GM21786 (cell line): ENCODE measurements around the gene NCF4.

ENCODE experiments used
- ATAC-seq: cut with Tn5 transposase; IDR thresholded peaks from one replicate; pipeline ENCODE4 v1.9.1; 2021; ENCODE audit not compliant: unreplicated experiment

The NCF4 gene

DNA sequence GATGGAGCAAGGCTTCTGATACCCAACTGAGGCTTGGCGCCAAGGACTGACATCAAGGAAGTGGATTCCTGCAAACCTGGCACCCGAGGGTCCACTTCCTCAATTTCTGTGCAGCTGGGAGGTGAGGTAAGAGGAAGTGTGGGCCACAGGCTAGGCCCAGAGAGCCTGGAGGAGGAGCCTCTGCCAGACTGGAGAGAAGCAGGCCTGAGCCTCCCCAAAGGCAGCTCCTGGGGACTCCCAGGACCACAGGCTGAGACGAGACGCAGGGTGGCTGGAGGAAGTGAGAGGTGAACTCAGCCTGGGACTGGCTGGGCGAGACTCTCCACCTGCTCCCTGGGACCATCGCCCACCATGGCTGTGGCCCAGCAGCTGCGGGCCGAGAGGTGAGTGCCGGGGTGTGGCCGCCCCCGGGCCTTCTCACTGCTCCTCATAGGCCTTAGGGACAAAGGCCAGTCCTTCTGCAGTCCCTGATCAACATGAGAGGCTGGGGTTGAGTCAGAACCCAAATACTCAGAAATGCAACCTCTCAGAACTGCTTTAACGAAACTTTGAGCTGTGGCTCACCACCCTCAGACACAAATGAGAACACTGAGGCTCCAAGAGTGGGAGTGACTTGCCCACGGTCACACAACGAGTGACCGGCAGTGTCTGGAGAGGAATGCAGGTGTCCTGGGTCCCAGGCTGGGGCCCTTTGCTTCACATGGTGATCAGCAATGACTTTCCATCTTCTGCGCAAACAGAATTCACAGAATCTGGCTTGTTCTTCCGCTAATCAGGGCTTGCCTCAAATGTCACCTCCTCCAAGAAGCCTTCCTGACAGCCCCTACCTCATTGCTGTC is at the start of gene NCF4:
Gene NCF4 (plus strand): TSS at position 186 of the 839 bp plus-strand sequence. CDS start 166 bp downstream, at position 352.
- peak; percentile 65 for ATAC-seq

DNA sequence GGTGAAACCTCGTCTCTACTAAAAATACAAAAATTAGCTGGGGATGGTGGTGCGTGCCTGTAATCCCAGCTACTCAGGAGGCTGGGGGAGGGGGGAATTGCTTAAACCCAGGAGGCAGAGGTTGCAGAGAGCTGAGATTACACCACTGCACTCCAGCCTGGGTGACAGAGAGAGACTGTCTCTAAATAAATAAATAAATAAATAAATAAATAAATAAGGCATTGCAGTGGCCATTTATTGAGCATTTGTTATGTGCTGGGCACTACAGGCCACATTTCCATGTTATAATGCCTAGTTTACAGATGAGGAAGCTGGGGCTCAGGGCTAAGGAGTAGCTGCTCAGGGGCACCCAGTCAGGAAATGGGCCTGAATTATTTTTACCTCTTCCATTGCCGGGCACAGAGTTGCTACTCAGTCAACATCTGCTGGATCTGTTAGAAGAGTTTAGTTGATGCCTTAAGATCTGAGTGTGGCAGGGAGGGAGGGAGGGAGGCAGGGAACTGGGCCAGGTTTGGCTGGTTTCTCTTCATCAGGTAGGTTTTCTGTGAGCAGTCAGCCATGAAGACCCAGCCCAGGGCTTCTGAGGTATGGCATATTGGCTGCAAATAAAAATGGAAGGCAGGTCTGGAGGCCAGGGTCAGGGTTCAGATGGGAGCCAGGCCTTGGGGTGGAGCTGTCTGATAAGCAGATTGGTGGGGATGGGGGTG is 49.6 kb upstream of the NCF4 start:
- ATAC-seq: no peak

DNA sequence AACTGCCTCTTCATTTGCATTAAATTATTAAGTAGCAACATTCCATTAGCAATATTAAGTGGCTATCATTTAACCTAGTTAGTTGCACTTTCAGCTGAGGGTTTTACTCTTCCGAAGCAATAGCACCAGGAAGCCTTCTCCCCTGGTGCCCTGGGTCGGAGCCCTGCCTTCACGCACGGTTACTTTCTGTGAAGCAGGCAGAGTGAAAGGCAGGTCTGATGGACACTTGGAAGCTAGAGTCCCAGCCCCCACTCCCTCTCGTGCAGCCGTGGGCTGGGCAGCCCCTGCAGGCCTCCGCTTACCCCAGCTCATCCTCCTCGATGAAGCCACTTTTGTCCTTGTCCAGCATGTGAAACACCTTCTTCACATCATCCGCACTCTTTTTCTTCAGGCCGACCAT is 46.0 kb upstream of the NCF4 start:
- ATAC-seq: no peak

DNA sequence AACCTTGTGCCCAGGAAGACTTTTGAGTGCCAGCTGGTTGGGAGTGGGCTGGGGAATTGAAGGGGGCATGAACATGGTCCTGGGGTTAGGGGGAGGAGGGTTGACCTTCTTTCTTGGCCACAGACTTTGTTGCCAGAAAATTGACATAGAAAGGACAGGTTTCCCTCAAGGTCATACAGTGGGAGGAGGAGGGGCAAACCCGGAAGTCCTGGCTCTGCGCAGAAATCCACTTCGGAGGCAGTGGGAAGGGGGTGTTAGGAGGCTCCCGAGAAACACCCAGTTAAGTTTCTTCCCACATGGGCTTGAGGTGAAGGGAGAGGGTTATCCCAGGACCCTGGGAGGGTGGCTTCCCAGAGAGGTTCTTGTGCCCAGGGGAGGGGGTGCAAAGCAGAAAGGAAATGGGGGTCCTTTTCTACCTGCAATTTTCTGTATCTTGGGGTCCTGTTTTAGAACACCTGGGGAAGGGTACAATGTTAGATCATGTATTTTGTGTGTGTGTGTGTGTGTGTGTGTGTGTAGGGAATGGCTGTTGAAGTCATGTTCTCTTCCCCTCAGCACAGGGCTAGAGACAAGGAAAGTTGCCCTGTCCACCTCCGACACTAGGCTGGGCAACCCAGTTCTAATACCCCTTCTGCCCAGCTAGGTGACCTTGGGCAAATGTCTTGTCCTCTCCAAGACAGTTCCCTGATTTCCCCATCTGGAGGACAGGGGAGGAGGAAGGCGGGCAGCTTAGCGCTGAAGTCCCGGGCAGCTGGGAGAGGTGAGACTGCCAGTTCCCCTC is 45.1 kb upstream of the NCF4 start:
- ATAC-seq: no peak

DNA sequence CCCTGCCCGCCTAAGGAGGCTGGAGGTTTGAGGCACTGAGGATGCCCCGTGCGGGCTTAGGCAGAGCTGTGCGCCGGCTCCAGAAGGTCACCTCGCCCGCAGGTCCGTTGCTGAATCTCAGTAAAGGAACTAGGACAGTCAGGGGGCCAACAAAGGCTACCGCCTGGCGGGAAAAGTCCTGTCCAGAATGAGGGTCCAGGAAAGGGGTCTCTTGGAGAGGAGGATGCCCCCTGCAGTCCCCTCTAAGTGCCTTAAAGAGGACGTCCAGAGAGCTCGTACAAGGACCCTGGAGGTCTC is 44.5 kb upstream of the NCF4 start:
- no peak for ATAC-seq

DNA sequence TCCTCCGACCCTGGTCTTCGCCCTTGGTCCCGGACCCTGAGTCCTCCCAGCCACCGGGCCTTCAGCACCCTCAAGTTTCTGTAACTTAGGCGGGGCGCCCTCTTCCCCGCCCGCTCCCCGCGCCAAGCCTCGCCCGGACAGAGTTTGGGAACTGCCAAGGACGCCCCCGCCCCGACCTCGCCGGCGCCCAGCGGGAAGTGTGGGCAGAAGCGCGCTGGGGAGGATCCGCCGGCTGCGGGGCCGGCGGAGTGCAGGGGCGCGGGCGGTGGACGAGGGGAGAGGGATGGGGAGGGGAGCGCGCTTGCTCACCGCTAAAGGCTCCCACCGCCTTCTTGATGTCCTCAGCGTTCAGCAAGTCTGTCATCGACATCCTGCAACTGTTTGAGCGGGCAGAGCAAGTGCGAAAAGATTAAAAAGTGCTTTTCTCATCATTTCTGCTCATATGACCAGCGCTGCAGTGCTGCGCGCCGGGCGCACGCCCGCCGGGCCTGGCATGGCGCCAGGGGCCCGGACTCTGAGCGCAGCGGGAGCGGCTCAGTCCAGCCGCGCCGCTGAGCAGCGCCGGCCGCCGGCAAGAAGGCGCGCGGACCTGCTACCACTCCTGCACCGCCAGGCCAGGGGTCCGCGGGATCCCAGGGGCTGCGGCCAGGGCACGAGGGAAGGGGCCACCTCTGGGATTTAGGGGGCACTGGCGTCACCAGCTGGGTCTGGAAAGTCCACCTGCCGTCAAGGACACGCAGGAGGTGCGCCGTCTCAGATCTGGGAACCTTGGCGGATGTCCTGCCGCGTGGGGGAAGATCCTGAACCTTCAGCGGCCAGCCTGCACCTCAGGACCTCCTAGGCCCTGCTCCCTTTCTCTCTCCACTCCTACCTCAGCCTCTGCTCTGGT is 43.9 kb upstream of the NCF4 start, which contains the start of gene PVALB:
Gene PVALB (minus strand): TSS at position 400 of the 889 bp plus-strand sequence. CDS start 30 bp downstream, at position 370.
- ATAC-seq: no peak

DNA sequence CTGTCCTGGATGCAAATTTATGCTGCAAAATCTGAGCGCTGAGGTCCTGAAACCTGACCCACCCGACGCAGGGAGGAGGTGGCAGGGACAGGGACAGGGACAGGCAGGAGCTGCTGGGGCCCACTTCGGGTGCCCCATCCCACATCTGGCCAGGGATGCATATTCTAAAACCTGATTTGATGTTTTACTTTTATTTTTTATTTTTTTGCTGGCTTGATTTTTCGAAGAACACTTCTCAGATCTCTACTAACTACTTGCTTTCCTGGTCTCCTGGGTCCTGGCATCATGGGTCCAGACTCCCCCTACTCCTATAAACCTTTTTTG is 43.3 kb upstream of the NCF4 start:
- no peak for ATAC-seq

DNA sequence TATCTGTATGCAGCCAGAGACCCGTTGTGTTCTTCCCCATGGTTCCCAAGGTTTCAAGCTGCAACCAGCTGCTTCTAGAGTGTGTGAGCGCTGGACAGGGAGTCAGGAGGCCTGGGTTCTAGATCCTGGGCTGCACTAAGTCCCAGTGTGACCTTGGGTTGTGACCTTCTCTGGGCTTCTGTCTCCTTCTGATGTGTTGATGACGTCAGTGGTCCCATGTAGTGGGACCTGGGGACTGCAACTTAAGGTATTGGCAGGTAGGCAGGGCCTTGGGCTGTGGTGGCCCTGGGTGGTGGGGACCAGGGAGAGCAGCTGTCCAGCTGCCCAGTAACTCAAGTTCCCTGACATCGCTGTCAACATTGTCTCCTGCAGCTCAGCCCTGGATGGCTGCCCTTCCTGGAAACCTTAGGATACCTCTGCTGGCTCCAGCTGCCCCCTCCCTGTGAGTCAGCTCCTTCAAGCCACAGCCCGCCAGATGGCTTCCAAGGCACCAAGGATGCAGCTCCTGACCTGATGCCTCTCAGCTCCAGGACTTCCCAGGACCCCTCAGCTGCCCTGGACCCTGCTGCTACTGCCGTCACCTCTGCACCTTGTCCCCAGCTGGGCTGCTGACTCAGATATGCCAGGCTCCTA is 42.7 kb upstream of the NCF4 start:
- no peak for ATAC-seq

DNA sequence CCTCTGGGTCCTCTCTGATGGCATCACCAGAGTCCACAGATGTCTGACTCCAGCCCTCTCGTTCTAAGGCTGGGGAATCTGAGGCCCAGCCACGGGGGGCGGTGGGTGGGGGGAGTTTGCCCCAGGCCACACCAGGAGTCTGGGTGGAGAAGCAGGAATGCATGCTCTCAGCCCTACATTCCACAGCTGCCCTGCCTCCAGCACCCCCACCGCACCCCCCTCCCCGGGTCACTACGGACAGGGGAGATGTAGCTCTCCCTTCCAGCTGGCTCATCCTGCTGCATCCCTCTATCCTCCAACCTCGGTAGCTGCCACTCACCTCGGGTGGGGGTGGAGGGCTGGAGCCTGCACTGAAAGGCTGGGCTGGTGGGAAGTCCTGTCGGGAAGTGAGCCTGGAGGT is 41.7 kb upstream of the NCF4 start:
- ATAC-seq: no peak

DNA sequence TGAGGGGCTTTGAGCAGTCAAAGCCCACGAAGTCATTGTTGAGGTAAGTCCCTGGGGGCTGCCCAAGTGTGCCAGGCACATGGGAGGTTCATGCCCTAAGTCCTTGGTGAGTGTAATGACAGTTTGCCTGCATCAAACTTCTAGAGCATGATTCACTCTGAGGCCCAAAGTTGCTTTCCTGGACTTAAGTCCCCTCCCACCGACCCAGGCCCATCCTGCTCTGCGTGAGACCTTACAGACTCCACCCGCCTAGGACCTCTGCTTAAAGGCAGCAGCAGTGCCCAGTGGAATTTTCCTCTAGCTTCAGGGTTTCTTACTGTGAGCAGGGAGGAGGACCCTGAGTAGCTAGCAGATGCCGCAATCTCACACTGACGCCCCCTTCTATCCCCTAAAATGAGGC is 38.2 kb upstream of the NCF4 start:
- ATAC-seq: no peak

DNA sequence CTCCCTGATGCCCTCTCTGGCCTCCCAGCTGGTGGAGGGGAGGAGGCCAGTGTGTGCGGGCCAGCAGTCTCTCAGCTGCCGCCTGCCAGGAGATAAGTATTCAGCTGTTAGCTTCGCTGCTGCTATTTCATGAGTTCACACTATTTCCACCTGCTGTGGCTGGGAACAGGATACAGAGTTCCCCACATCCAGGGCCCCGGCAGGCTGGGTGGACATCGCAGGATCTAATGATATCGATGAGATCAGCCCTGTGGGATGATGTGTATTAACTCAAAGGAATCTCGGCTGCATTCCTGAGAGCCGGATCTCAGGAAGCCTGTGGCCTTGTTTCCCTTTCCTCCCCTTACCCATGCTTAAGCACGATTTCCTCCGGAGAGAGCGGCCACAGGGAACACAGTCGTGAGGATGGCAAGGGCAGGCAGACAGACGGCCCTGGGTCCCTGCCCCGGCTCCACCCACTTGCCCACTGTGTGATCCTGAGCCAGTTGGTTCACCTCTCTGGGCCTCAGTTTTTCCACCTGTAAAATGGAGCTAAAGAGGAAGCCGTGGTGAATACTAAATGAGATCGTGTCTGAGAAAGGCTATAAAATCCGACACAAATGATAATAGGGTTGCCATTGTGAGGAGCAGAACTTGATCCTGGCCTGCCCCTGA is 37.5 kb upstream of the NCF4 start:
- ATAC-seq: no peak

DNA sequence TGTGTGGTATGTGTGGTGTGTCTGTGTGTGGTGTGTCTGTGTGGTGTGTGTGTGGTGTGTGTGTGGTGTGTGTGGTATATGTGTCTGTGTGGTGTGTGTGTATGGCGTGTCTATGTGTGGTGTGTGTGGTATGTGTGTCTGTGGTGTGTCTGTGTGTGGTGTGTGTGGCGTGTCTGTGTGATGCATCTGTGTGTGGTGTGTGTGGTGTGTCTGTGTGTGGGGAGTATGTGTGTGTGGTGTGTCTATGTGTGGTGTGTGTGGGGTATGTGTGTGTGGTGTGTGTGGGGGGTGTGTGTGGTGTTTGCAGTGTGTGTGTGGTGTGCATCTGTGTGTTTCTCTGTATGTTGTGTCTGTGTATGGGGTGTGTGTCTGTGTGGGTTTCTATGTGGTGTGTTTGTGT is 36.2 kb upstream of the NCF4 start:
- ATAC-seq: no peak

DNA sequence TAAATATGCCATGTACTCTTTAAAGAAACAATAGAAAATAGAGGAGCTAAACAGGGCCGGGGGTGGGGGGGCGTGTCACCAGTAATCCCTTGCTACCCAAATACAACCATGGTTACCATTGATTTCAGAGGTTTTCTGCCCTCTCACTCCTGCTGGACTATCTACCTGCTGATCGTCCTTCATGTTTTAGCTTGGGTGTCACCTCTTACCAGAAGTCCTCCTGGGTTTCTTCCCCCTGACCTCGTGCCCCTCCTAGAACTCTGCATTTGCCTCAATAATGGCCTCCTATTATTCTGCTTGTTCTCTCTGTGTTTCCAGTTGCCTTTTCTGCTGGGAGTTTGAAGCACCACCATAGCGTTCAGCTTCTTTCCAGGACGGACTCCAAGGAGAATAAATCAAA is 34.5 kb upstream of the NCF4 start:
- no peak for ATAC-seq

DNA sequence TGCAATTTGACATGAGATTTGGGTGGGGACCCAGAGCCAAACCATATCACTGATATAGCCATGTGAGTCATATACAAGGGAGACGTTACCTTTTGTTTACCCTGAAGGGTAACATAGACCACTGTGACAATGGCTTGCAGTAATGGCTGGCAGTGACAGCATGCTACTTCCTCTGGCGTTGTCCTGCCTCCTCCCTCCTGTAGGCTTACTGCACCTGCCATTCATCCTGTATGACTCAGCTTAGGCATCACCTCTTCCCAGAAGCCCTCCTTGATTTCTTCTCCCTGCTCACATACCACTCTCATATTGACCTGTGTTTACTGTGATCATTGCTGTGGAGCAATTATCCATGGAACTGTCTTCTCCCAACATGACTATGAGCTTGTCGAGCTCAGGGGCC is 32.0 kb upstream of the NCF4 start:
- ATAC-seq: no peak

DNA sequence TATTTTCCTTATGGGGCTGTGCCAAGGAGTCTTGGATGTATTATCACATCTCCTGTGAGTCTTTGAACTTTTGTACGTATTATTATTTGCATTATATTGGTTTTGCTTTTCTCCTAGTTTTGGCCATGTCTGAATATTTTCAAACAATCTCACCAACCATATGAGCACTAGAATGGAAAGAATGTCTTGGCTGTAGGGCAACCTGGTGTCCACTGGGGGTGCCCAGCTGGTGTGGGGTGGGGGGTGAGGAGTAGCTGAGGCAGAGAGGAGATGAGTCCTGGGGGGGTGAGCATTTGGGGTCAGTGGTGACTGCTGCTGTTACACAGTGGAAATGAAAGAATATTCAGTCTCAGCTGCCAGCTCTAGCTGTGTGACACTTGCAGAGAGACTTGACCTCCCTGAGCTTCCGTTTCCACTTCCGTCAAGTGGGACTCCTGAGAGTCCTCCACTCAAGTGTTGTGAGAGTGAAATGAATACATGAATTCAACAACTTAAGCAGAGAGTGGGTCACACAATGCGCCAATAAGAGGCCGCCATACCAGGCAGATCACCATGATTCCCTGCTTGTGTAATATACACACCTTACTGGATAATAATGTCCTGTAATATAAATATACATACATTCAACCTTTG is 31.3 kb upstream of the NCF4 start:
- ATAC-seq: no peak

DNA sequence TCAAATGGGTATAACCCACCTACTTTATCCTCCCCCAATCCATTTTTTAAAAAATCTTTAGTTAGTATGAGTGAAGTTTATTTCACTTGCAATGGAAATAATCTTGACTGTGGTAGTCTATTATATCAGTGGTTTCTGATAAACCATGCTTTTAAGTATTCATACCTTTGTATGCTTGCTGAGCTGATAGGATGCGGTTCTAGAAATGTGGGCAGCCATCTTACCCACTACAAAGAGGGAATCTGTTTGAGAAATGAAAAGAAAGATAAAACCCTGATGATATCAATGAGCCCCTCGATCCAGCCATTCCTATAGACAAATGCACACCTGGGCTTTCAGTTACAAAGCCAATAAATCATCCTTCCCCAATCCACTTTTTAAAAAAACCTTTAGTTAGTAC is 30.2 kb upstream of the NCF4 start:
- no peak for ATAC-seq

DNA sequence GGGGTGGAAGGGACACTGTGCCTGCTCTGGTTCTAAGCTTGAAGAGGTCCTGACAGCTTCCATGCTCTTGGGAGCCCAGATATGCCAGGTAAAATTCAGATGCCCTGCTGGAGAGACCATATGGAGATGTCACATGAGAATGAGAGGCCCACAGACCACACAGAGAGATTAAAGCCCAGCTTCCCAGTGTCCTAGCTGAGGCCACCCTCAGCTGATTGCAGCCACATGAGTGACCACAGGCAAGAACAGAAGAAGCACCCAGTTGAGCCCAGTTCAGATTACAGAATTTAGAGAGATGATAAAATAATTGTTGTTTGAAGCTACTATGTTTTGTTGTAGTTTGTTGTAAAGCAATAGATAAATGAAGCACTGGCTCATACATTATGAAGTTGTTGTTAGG is 29.6 kb upstream of the NCF4 start:
- no peak for ATAC-seq

DNA sequence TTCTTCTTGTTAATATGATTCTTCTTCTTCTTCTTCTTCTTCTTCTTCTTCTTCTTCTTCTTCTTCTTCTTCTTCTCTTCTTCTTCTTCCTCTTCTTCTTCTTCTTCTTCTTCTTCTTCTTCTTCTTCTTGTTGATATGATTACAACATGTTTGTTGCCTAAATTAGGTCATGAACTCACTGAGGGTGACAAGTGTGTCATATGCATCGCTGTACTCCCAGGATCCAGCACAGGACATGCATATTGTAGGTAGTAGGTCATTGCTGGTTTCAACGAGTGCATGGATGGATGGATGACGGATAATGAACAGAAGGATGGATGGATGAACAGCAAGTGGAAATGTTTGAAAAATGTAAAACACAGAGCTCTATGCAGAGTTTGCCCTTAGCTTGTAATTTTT is 29.1 kb upstream of the NCF4 start:
- no peak for ATAC-seq

DNA sequence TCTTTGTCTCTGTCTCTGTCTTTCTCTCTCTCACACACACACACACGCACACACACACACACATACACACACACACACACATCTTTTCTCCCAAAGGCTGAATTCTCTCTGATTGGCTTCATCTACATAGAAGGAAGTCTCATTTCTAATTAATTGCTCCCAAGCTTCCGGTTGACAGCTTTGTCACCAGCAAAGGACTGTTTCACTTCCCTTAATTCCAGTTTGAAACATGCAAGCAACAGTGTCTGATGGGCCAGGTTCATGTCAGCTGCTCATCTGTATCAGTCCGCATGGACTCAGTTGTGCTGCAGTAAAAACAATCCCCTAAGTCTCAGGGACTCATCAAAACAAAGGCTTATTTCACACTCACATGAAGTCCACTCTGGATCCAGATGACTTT is 27.7 kb upstream of the NCF4 start:
- ATAC-seq: no peak

DNA sequence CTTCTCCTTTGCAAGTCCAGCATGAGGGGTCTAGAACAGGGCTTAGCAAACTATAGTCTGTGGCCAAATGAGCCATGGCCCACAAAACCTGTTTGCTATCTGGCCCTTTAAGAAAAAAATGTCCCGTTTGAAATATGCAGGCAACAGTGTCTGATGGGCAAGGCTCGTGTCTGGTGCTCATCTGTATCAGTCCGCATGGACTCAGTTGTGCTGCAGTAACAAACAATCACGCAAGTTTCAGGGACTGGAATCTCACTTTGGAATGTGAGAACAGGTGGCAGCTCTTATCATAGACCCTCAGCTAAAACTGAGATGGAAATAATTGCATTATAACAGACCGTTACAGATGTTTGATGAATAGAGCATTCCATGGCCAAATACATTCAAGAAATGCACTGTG is 24.9 kb upstream of the NCF4 start:
- ATAC-seq: no peak
